Activated CD4-positive, alpha-beta T cell treated with anti-CD3 and anti-CD28 coated beads for 36 hours (primary cell): ENCODE data around the gene FAM209B. TPM values are rescaled to one million over a fixed set of nuclear protein-coding genes. Genes with fewer than 3 reads are reported as not detected.

Experiments
- ATAC-seq: fragments of 200-7000 bp; cut with Tn5 transposase; one replicate; pipeline ENCODE4 v1.10.0; 2021; ENCODE audit warnings: mild to moderate bottlenecking, moderate library complexity
- CTCF ChIA-PET: fragments of 350-600 bp; sonication (Branson Sonifier 250); formaldehyde crosslinking; loops from one replicate; lab custom pipeline; 2021; ENCODE audit warnings: antibody characterized with exemption; lab: Charles Lee
- POLR2A ChIA-PET: fragments of 350-600 bp; sonication (Branson Sonifier 250); formaldehyde crosslinking; loops from one replicate; lab custom pipeline; 2021; ENCODE audit warnings: antibody characterized with exemption, inconsistent platforms; lab: Charles Lee
- DNase-seq: peaks from one replicate; pipeline ENCODE4 v3.0.0-alpha.2; 2020
- H3K27ac Mint-ChIP-seq: one replicate; pipeline ENCODE4 v1.8.0; 2021; ENCODE audit warnings: mixed read lengths
- H3K27me3 Mint-ChIP-seq: one replicate; pipeline ENCODE4 v1.8.0; 2021; ENCODE audit warnings: mixed read lengths
- H3K36me3 Mint-ChIP-seq: one replicate; pipeline ENCODE4 v1.8.0; 2021; ENCODE audit warnings: low read depth, mixed read lengths
- H3K4me1 Mint-ChIP-seq: one replicate; pipeline ENCODE4 v1.8.0; 2021; ENCODE audit warnings: mixed read lengths
- H3K4me3 Mint-ChIP-seq: one replicate; pipeline ENCODE4 v1.8.0; 2021; ENCODE audit warnings: mild to moderate bottlenecking, moderate library complexity, mixed read lengths
- H3K9me3 Mint-ChIP-seq: one replicate; pipeline ENCODE4 v1.8.0; 2021; ENCODE audit warnings: low read depth, mixed read lengths
- intact Hi-C, 2 experiments: fragments of 100-400 bp; cut with DNase I in 1 of 2; cut with micrococcal nuclease in 1 of 2; formaldehyde crosslinking; loops; one replicate each; pipeline versions ENCODE4 v1.14.2 to v1.15.1; 2022 to 2024; cut with DNase I, micrococcal nuclease
- total RNA-seq, 2 experiments: library from RNA; stranded (reverse); gene quantifications; one replicate each; pipeline ENCODE4 v1.2.3, GENCODE V29; 2021

Gene FAM209B
- total RNA-seq, 2 experiments from 2014 or later, result 0.43 TPM; not detected in 1

- no peak for ATAC-seq
- no peak overlapping the region for H3K27ac Mint-ChIP-seq
- DNase-seq, result no peak
- H3K27me3 Mint-ChIP-seq, result peaks cover 16% of the 10 kb centered on the region
- H3K4me1 Mint-ChIP-seq, result no peaks in the 10 kb centered on the region
- intact Hi-C loops, result no loop called here
- no peaks in the 10 kb centered on the region for H3K36me3 Mint-ChIP-seq
- H3K9me3 Mint-ChIP-seq, result no peaks in the 10 kb centered on the region
- no peak overlapping the region for H3K4me3 Mint-ChIP-seq
- ChIA-PET POLR2A (no interaction called here), CTCF (interaction anchor here (0.8 kb wide), 1 partner anchor 35 kb away, joined by 3 read pairs; no protein-coding TSS in a partner anchor)
Measured at GRCh38 chr20:56573986-56574385, 40.9 kb downstream of the FAM209B start.

GRCh38 chr20:56574531-56575142 lies 41.6 kb downstream of the FAM209B start:
- intact Hi-C loops, result no loop called here
- no peaks in the 10 kb centered on the region for H3K36me3 Mint-ChIP-seq
- H3K9me3 Mint-ChIP-seq, result no peaks in the 10 kb centered on the region
- POLR2A ChIA-PET, result no interaction called here
- no peak for DNase-seq
- no peak for ATAC-seq
- CTCF ChIA-PET, result interaction anchor here (0.8 kb wide), 1 partner anchor 36 kb away, joined by 3 read pairs; no protein-coding TSS in a partner anchor
- H3K4me3 Mint-ChIP-seq, result no peak overlapping the region
- peaks cover 16% of the 10 kb centered on the region for H3K27me3 Mint-ChIP-seq
- H3K27ac Mint-ChIP-seq, result no peak overlapping the region
- no peaks in the 10 kb centered on the region for H3K4me1 Mint-ChIP-seq

- peaks cover 12% of the 10 kb centered on the region for H3K27me3 Mint-ChIP-seq
- no peak overlapping the region for H3K27ac Mint-ChIP-seq
- H3K9me3 Mint-ChIP-seq, result no peaks in the 10 kb centered on the region
- intact Hi-C loops, result no loop called here
- H3K4me1 Mint-ChIP-seq, result no peaks in the 10 kb centered on the region
- CTCF ChIA-PET, result no interaction called here
- no peak overlapping the region for H3K4me3 Mint-ChIP-seq
- H3K36me3 Mint-ChIP-seq, result no peaks in the 10 kb centered on the region
- DNase-seq (no peak), ATAC-seq (no peak)
- POLR2A ChIA-PET, result no interaction called here
Measured at GRCh38 chr20:56575157-56575556, 42.1 kb downstream of the FAM209B start.

GRCh38 chr20:56575961-56576360 lies 42.9 kb downstream of the FAM209B start:
- POLR2A ChIA-PET, result no interaction called here
- intact Hi-C loops, result loop anchor here in 1 of 2 experiments (2.0 kb wide), 1 partner anchor 25 kb away; no protein-coding TSS in a partner anchor
- H3K36me3 Mint-ChIP-seq, result no peaks in the 10 kb centered on the region
- no peak overlapping the region for H3K4me3 Mint-ChIP-seq
- H3K27me3 Mint-ChIP-seq, result peaks cover 15% of the 10 kb centered on the region
- no peaks in the 10 kb centered on the region for H3K4me1 Mint-ChIP-seq
- H3K27ac Mint-ChIP-seq, result no peak overlapping the region
- CTCF ChIA-PET, result no interaction called here
- H3K9me3 Mint-ChIP-seq, result no peaks in the 10 kb centered on the region
- ATAC-seq, result no peak
- DNase-seq, result no peak

GRCh38 chr20:56579301-56579710 lies 46.3 kb downstream of the FAM209B start:
- no peak overlapping the region for H3K27ac Mint-ChIP-seq
- intact Hi-C loops, result no loop called here
- no peak for DNase-seq
- H3K9me3 Mint-ChIP-seq, result no peaks in the 10 kb centered on the region
- ChIA-PET CTCF (interaction anchor here (0.9 to 1.0 kb wide), 2 partner anchors 8 to 29 kb away, joined by 3 read pairs; no protein-coding TSS in a partner anchor), POLR2A (interaction anchor here (0.6 kb wide), 1 partner anchor 15 kb away, joined by 3 read pairs; no protein-coding TSS in a partner anchor)
- no peak overlapping the region for H3K4me3 Mint-ChIP-seq
- H3K4me1 Mint-ChIP-seq, result no peaks in the 10 kb centered on the region
- H3K36me3 Mint-ChIP-seq, result no peaks in the 10 kb centered on the region
- ATAC-seq, result no peak
- peaks cover 13% of the 10 kb centered on the region for H3K27me3 Mint-ChIP-seq

GRCh38 chr20:56580226-56580625 lies 47.2 kb downstream of the FAM209B start:
- peaks cover 13% of the 10 kb centered on the region for H3K27me3 Mint-ChIP-seq
- H3K27ac Mint-ChIP-seq, result no peak overlapping the region
- H3K36me3 Mint-ChIP-seq, result no peaks in the 10 kb centered on the region
- no peaks in the 10 kb centered on the region for H3K9me3 Mint-ChIP-seq
- ChIA-PET POLR2A (no interaction called here), CTCF (interaction anchor here (0.9 kb wide), 1 partner anchor 30 kb away, joined by 3 read pairs; no protein-coding TSS in a partner anchor)
- H3K4me3 Mint-ChIP-seq, result no peak overlapping the region
- intact Hi-C loops, result no loop called here
- DNase-seq (no peak), ATAC-seq (no peak)
- no peaks in the 10 kb centered on the region for H3K4me1 Mint-ChIP-seq

- POLR2A ChIA-PET, result no interaction called here
- ATAC-seq (no peak), DNase-seq (no peak)
- no peaks in the 10 kb centered on the region for H3K36me3 Mint-ChIP-seq
- peaks cover 6% of the 10 kb centered on the region for H3K27me3 Mint-ChIP-seq
- CTCF ChIA-PET, result interaction anchor here (0.6 kb wide), 1 partner anchor 31 kb away, joined by 3 read pairs; no protein-coding TSS in a partner anchor
- H3K9me3 Mint-ChIP-seq, result no peaks in the 10 kb centered on the region
- intact Hi-C loops, result no loop called here
- H3K4me3 Mint-ChIP-seq, result no peak overlapping the region
- H3K27ac Mint-ChIP-seq, result no peak overlapping the region
- no peaks in the 10 kb centered on the region for H3K4me1 Mint-ChIP-seq
Measured at GRCh38 chr20:56581701-56582100, 48.7 kb downstream of the FAM209B start.

GRCh38 chr20:56582542-56582941 lies 49.5 kb downstream of the FAM209B start:
- H3K27ac Mint-ChIP-seq, result no peak overlapping the region
- ChIA-PET POLR2A (no interaction called here), CTCF (no interaction called here)
- no peak overlapping the region for H3K4me3 Mint-ChIP-seq
- DNase-seq (no peak), ATAC-seq (no peak)
- no peaks in the 10 kb centered on the region for H3K36me3 Mint-ChIP-seq
- H3K9me3 Mint-ChIP-seq, result no peaks in the 10 kb centered on the region
- H3K27me3 Mint-ChIP-seq, result peaks cover 6% of the 10 kb centered on the region
- no peaks in the 10 kb centered on the region for H3K4me1 Mint-ChIP-seq
- intact Hi-C loops, result no loop called here

- peaks cover 6% of the 10 kb centered on the region for H3K27me3 Mint-ChIP-seq
- H3K27ac Mint-ChIP-seq, result no peak overlapping the region
- no peak overlapping the region for H3K4me3 Mint-ChIP-seq
- intact Hi-C loops, result no loop called here
- no peak for DNase-seq
- CTCF ChIA-PET, result no interaction called here
- H3K36me3 Mint-ChIP-seq, result no peaks in the 10 kb centered on the region
- ATAC-seq, result no peak
- H3K9me3 Mint-ChIP-seq, result no peaks in the 10 kb centered on the region
- no peaks in the 10 kb centered on the region for H3K4me1 Mint-ChIP-seq
- POLR2A ChIA-PET, result no interaction called here
Measured at GRCh38 chr20:56584916-56585315, 51.9 kb downstream of the FAM209B start.

Other genes with a start within 250 kb of the FAM209B start
- gene FAM210B, start 174.3 kb upstream of the FAM209B start, total RNA-seq, result 1 to 10 TPM; 4.5 to 4.8 TPM
- 100 to 1,000 TPM; 103 to 114 TPM for gene AURKA, start 141.0 kb upstream of the FAM209B start, total RNA-seq
- 10 to 100 TPM; 62.0 to 84.2 TPM for gene CSTF1, start 140.6 kb upstream of the FAM209B start, total RNA-seq
- gene CASS4, start 121.0 kb upstream of the FAM209B start, total RNA-seq, result 1 to 10 TPM; 5.1 to 5.6 TPM
- gene RTF2, start 64.6 kb upstream of the FAM209B start, total RNA-seq, result 10 to 100 TPM; 68.5 to 80.8 TPM
- 1 to 10 TPM in 1 of 2 experiments, under 1 TPM in 1; 0.73 to 1.1 TPM for gene FAM209A, start 8.5 kb upstream of the FAM209B start, total RNA-seq
- not detected for gene TFAP2C, start 96.1 kb downstream of the FAM209B start, total RNA-seq